Caco-2 (cell line): ENCODE results near the gene HTR3E. TPM values are rescaled to one million over a fixed set of nuclear protein-coding genes. Genes with fewer than 3 reads are reported as not detected.

ENCODE experiments used
- BruUV-seq: library from RNA; stranded (reverse); fragments of 400-500 nt; replicated peaks from 2 replicates; lab custom pipeline; 2021; lab: Mats Ljungman, UMichigan
- CTCF ChIA-PET: fragments of 300-600 bp; sonication (Branson Sonifier 250); formaldehyde crosslinking; loops from one replicate; lab custom pipeline; 2022; ENCODE audit warnings: antibody characterized with exemption; lab: Charles Lee
- POLR2A ChIA-PET: fragments of 300-600 bp; sonication (Branson Sonifier 250); formaldehyde crosslinking; loops from one replicate; lab custom pipeline; 2022; ENCODE audit warnings: antibody characterized with exemption; lab: Charles Lee
- DNase-seq, 2 experiments: peaks; one replicate each; pipeline versions ENCODE4 v3.0.0 to v3.0.0-alpha.2; 2020 to 2022
- H3K27me3 ChIP-seq: replicated peaks from 2 replicates; pipeline ENCODE4 v1.6.0; 2011; ENCODE audit warnings: low read length; ENCODE audit not compliant: control insufficient read depth, insufficient read depth
- H3K36me3 ChIP-seq: 2 replicates; pipeline ENCODE4 v1.5.1; 2011; ENCODE audit warnings: low read length; ENCODE audit not compliant: control insufficient read depth, insufficient read depth
- H3K4me1 ChIP-seq: fragments of 250-450 bp; sonication (Bioruptor Pico); 2 replicates; pipeline ENCODE4 v1.5.1; 2020; ENCODE audit warnings: mild to moderate bottlenecking
- H3K4me3 ChIP-seq: 2 replicates; pipeline ENCODE4 v1.5.1; 2011; ENCODE audit warnings: low read depth, mild to moderate bottlenecking, control low read depth, low read length
- H3K9me3 ChIP-seq: fragments of 250-450 bp; sonication (Bioruptor Pico); 2 replicates; pipeline ENCODE4 v1.5.1; 2020; ENCODE audit warnings: mild to moderate bottlenecking, moderate library complexity
- H3K27ac Mint-ChIP-seq: one replicate; pipeline ENCODE4 v1.8.0; 2022; ENCODE audit warnings: mixed read lengths; ENCODE audit not compliant: unreplicated experiment
- H3K27me3 Mint-ChIP-seq: one replicate; pipeline ENCODE4 v1.8.0; 2022; ENCODE audit warnings: mixed read lengths; ENCODE audit not compliant: insufficient read depth, unreplicated experiment
- H3K36me3 Mint-ChIP-seq: one replicate; pipeline ENCODE4 v1.8.0; 2022; ENCODE audit warnings: mild to moderate bottlenecking, mixed read lengths; ENCODE audit not compliant: insufficient read depth, unreplicated experiment
- H3K4me1 Mint-ChIP-seq: one replicate; pipeline ENCODE4 v1.8.0; 2022; ENCODE audit warnings: low read depth, mixed read lengths; ENCODE audit not compliant: unreplicated experiment
- H3K4me3 Mint-ChIP-seq: one replicate; pipeline ENCODE4 v1.8.0; 2022; ENCODE audit warnings: mild to moderate bottlenecking, moderate library complexity, mixed read lengths; ENCODE audit not compliant: unreplicated experiment
- H3K9me3 Mint-ChIP-seq: one replicate; pipeline ENCODE4 v1.8.0; 2022; ENCODE audit warnings: mixed read lengths; ENCODE audit not compliant: unreplicated experiment
- CTCF ChIP-seq, 2 experiments: fragments of 200-600 bp in 1 of 2; IDR thresholded peaks; 1 replicate in 1 of 2; 2 replicates in 1 of 2; pipeline versions ENCODE4 v1.5.1 to v1.8.0; 2011 to 2022; ENCODE audit warnings: antibody characterized with exemption in 1 of 2, control low read depth in 1 of 2, inconsistent platforms in 1 of 2, low read depth in 1 of 2, low read length in 1 of 2, mild to moderate bottlenecking in 1 of 2, moderate library complexity in 1 of 2; ENCODE audit not compliant: insufficient read depth in 1 of 2, severe bottlenecking in 1 of 2, unreplicated experiment in 1 of 2
- intact Hi-C: fragments of 100-400 bp; cut with micrococcal nuclease; formaldehyde crosslinking; loops from one replicate; pipeline ENCODE4 v1.10.0; 2022; ENCODE audit not compliant: unreplicated experiment
- total RNA-seq: library from RNA; stranded (reverse); gene quantifications from 2 replicates; pipeline ENCODE4 v1.2.3, GENCODE V29; 2022

Gene HTR3E
- total RNA-seq, 1 experiment from 2014 or later: not detected

GRCh38 chr3:184078851-184079250 lies 18.0 kb upstream of the HTR3E start:
- Histone ChIP-seq H3K4me3 (no peak overlapping the region), H3K27me3 (no peaks in the 10 kb centered on the region), H3K36me3 (no peaks in the 10 kb centered on the region), H3K9me3 (no peaks in the 10 kb centered on the region), H3K4me1 (no peaks in the 10 kb centered on the region; the same call in 1 of the 2 replicates)
- no peaks in the 10 kb centered on the region for H3K36me3 Mint-ChIP-seq
- ChIA-PET CTCF (no interaction called here), POLR2A (no interaction called here)
- no peaks in the 10 kb centered on the region for H3K9me3 Mint-ChIP-seq
- H3K27ac Mint-ChIP-seq: no peak overlapping the region
- H3K27me3 Mint-ChIP-seq: no peaks in the 10 kb centered on the region
- intact Hi-C loops: no loop called here
- BruUV-seq: no TSS peak
- no peak overlapping the region for H3K4me3 Mint-ChIP-seq
- TF ChIP-seq CTCF (IDR thresholded peaks at IDR 0.05; ENCODE audit: insufficient read depth in 1 of 2, low read depth in 1 of 2, low read length in 1 of 2, severe bottlenecking in 1 of 2, unreplicated experiment in 1 of 2): no peak
- DNase-seq: no peak
- H3K4me1 Mint-ChIP-seq: peaks cover 2% of the 10 kb centered on the region

- no TSS peak for BruUV-seq
- no peak for TF ChIP-seq CTCF (IDR thresholded peaks at IDR 0.05; ENCODE audit: insufficient read depth in 1 of 2, low read depth in 1 of 2, low read length in 1 of 2, severe bottlenecking in 1 of 2, unreplicated experiment in 1 of 2)
- Mint-ChIP-seq H3K9me3 (peaks cover 11% of the 10 kb centered on the region), H3K4me3 (no peak overlapping the region), H3K27ac (no peak overlapping the region), H3K27me3 (no peaks in the 10 kb centered on the region), H3K4me1 (no peaks in the 10 kb centered on the region), H3K36me3 (no peaks in the 10 kb centered on the region)
- H3K36me3 ChIP-seq: no peaks in the 10 kb centered on the region
- H3K27me3 ChIP-seq: no peaks in the 10 kb centered on the region
- no peaks in the 10 kb centered on the region for H3K4me1 ChIP-seq
- no peak overlapping the region for H3K4me3 ChIP-seq
- no peak for DNase-seq
- ChIA-PET CTCF (no interaction called here), POLR2A (no interaction called here)
- intact Hi-C loops: no loop called here
- H3K9me3 ChIP-seq: 0 out of 2 replicates have a peak, but pooled peaks cover 8% of the 10 kb centered on the region
These were observed 15.6 kb upstream of the HTR3E start for GRCh38 chr3:184081116-184081830.

GRCh38 chr3:184082034-184082433 lies 14.8 kb upstream of the HTR3E start:
- no peak for DNase-seq
- CTCF ChIA-PET: no interaction called here
- H3K4me3 Mint-ChIP-seq: no peak overlapping the region

More at GRCh38 chr3:184082034-184082433, 14.8 kb upstream of the HTR3E start:
- no peaks in the 10 kb centered on the region for H3K36me3 Mint-ChIP-seq
- TF ChIP-seq CTCF (IDR thresholded peaks at IDR 0.05; ENCODE audit: insufficient read depth in 1 of 2, low read depth in 1 of 2, low read length in 1 of 2, severe bottlenecking in 1 of 2, unreplicated experiment in 1 of 2): no peak
- H3K27me3 Mint-ChIP-seq: no peaks in the 10 kb centered on the region
- Histone ChIP-seq H3K27me3 (no peaks in the 10 kb centered on the region), H3K4me3 (no peak overlapping the region), H3K9me3 (0 out of 2 replicates have a peak, but pooled peaks cover 8% of the 10 kb centered on the region), H3K36me3 (no peaks in the 10 kb centered on the region), H3K4me1 (no peaks in the 10 kb centered on the region)
- no peaks in the 10 kb centered on the region for H3K4me1 Mint-ChIP-seq
- BruUV-seq: no TSS peak
- peaks cover 11% of the 10 kb centered on the region for H3K9me3 Mint-ChIP-seq
- intact Hi-C loops: no loop called here
- POLR2A ChIA-PET: no interaction called here
- no peak overlapping the region for H3K27ac Mint-ChIP-seq
